DND-41 (cell line): Measurements from ENCODE around the gene ARFGEF3.

Experiments
- ATAC-seq: fragments of 200-7000 bp; cut with Tn5 transposase; 3 replicates; pipeline ENCODE4 v1.9.1; 2021; ENCODE audit warnings: low read depth; ENCODE audit not compliant: insufficient read depth
- DNase-seq: peaks from one replicate; pipeline ENCODE4 v3.0.0-alpha.2; 2020
- H2AFZ ChIP-seq: 2 replicates; pipeline ENCODE4 v1.6.0; 2012; ENCODE audit warnings: low read depth, low read length
- H3K27ac ChIP-seq: 2 replicates; pipeline ENCODE4 v1.5.1; 2012; ENCODE audit warnings: low read length, inconsistent platforms
- H3K27me3 ChIP-seq: fragments of 200-600 bp; sonication (generic); 2 replicates; pipeline ENCODE4 v1.6.0; 2012; ENCODE audit warnings: low read length, mild to moderate bottlenecking, inconsistent platforms; ENCODE audit not compliant: insufficient read depth, poor library complexity
- H3K36me3 ChIP-seq: 2 replicates; pipeline ENCODE4 v1.5.1; 2012; ENCODE audit warnings: low read length, inconsistent platforms; ENCODE audit not compliant: insufficient read depth
- H3K4me1 ChIP-seq: 2 replicates; pipeline ENCODE4 v1.5.1; 2012; ENCODE audit warnings: mild to moderate bottlenecking, low read length; ENCODE audit not compliant: insufficient read depth
- H3K4me2 ChIP-seq: 2 replicates; pipeline ENCODE4 v1.6.0; 2012; ENCODE audit warnings: mild to moderate bottlenecking, moderate library complexity, low read length, inconsistent platforms; ENCODE audit not compliant: insufficient read depth
- H3K4me3 ChIP-seq, 2 experiments: fragments of 200-600 bp in 1 of 2; shearing (Covaris generic) in 1 of 2; 2 replicates each; pipeline ENCODE4 v1.5.1; 2012 to 2016; ENCODE audit warnings: inconsistent platforms in 2 of 2, low read length in 2 of 2, mild to moderate bottlenecking in 2 of 2, low read depth in 1 of 2, moderate library complexity in 1 of 2
- H3K79me2 ChIP-seq: 2 replicates; pipeline ENCODE4 v1.6.0; 2012; ENCODE audit warnings: low read length, inconsistent platforms; ENCODE audit not compliant: insufficient read depth
- H3K9ac ChIP-seq: 2 replicates; pipeline ENCODE4 v1.6.0; 2012; ENCODE audit warnings: low read depth, mild to moderate bottlenecking, inconsistent platforms, low read length, moderate library complexity
- H3K9me3 ChIP-seq: 2 replicates; pipeline ENCODE4 v1.5.1; 2012; ENCODE audit warnings: low read length, moderate library complexity, mild to moderate bottlenecking, inconsistent platforms; ENCODE audit not compliant: insufficient read depth, severe bottlenecking
- H4K20me1 ChIP-seq: 2 replicates; pipeline ENCODE4 v1.6.0; 2012; ENCODE audit warnings: low read length; ENCODE audit not compliant: insufficient read depth
- CTCF ChIP-seq: IDR thresholded peaks from 2 replicates; pipeline ENCODE4 v1.5.1; 2012; ENCODE audit warnings: borderline replicate concordance, low read length, moderate library complexity, mild to moderate bottlenecking; ENCODE audit not compliant: poor library complexity, severe bottlenecking; ENCODE audit errors: extremely low read depth
- EZH2 ChIP-seq: IDR thresholded peaks from 3 replicates; pipeline ENCODE4 v1.6.1; 2012; ENCODE audit warnings: borderline replicate concordance, low read depth, mild to moderate bottlenecking, moderate library complexity, low read length, inconsistent platforms; ENCODE audit not compliant: severe bottlenecking

ARFGEF3 gene

GRCh38 chr6:138240476-138241245 lies 78.9 kb downstream of the ARFGEF3 start:
- no peak overlapping the region for H3K4me3 ChIP-seq
- no peaks in the 10 kb centered on the region for H3K79me2 ChIP-seq

GRCh38 chr6:138241381-138241780 lies 79.6 kb downstream of the ARFGEF3 start:
- no peaks in the 10 kb centered on the region for H3K9me3 ChIP-seq
- H2AFZ ChIP-seq = no peak overlapping the region
- H3K4me3 ChIP-seq = no peak overlapping the region
- H3K36me3 ChIP-seq = no peaks in the 10 kb centered on the region
- no peak overlapping the region for H3K9ac ChIP-seq
- peaks cover 22% of the 10 kb centered on the region for H3K27me3 ChIP-seq
- H3K4me1 ChIP-seq = no peaks in the 10 kb centered on the region
- no peak overlapping the region for H3K4me2 ChIP-seq
- no peak overlapping the region for H3K27ac ChIP-seq
- H4K20me1 ChIP-seq = no peaks in the 10 kb centered on the region
- no peaks in the 10 kb centered on the region for H3K79me2 ChIP-seq
- DNase-seq (no peak), ATAC-seq (no peak)
- no peak for TF ChIP-seq EZH2
- no peak for TF ChIP-seq CTCF

More at GRCh38 chr6:138240476-138241245, 78.9 kb downstream of the ARFGEF3 start:
- Histone ChIP-seq H2AFZ (no peak overlapping the region), H3K9me3 (no peaks in the 10 kb centered on the region), H3K9ac (no peak overlapping the region), H3K4me1 (no peaks in the 10 kb centered on the region), H4K20me1 (no peaks in the 10 kb centered on the region), H3K27ac (no peak overlapping the region), H3K36me3 (no peaks in the 10 kb centered on the region), H3K4me2 (no peak overlapping the region), H3K27me3 (peaks cover 22% of the 10 kb centered on the region)
- DNase-seq (no peak), ATAC-seq (no peak)
- TF ChIP-seq EZH2 (no peak), CTCF (no peak)

- no peaks in the 10 kb centered on the region for H4K20me1 ChIP-seq
- no peak overlapping the region for H3K9ac ChIP-seq
- ATAC-seq = no peak
- peaks cover 23% of the 10 kb centered on the region for H3K27me3 ChIP-seq
- no peaks in the 10 kb centered on the region for H3K79me2 ChIP-seq
- no peaks in the 10 kb centered on the region for H3K36me3 ChIP-seq
- H3K4me3 ChIP-seq = no peak overlapping the region
- no peaks in the 10 kb centered on the region for H3K9me3 ChIP-seq
- TF ChIP-seq CTCF (no peak), EZH2 (no peak)
- no peak overlapping the region for H3K4me2 ChIP-seq
- no peaks in the 10 kb centered on the region for H3K4me1 ChIP-seq
- no peak overlapping the region for H2AFZ ChIP-seq
- no peak for DNase-seq
- no peak overlapping the region for H3K27ac ChIP-seq
Observed at GRCh38 chr6:138241934-138242333, 80.2 kb downstream of the ARFGEF3 start.
